A673 (cell line): ENCODE data around the gene ASB8. TPM values are rescaled to one million over a fixed set of nuclear protein-coding genes. Genes with fewer than 3 reads are reported as not detected.

Experiments
- BruUV-seq: library from RNA; stranded (reverse); fragments of 400-500 nt; replicated peaks from 2 replicates; lab custom pipeline; 2021; lab: Mats Ljungman, UMichigan
- CTCF ChIA-PET: fragments of 300-600 bp; sonication (Branson Sonifier 250); formaldehyde crosslinking; loops from one replicate; lab custom pipeline; 2022; ENCODE audit warnings: antibody characterized with exemption; lab: Charles Lee
- POLR2A ChIA-PET: fragments of 300-600 bp; sonication (Branson Sonifier 250); formaldehyde crosslinking; loops from one replicate; lab custom pipeline; 2022; ENCODE audit warnings: antibody characterized with exemption; ENCODE audit not compliant: low non-redundant PET; lab: Charles Lee
- DNase-seq: peaks from one replicate; pipeline ENCODE4 v3.0.0-alpha.2; 2015; ENCODE audit warnings: low spot score
- H3K27ac ChIP-seq: fragments of 200-600 bp; sonication (generic); 2 replicates; pipeline ENCODE4 v1.5.1; 2016; ENCODE audit warnings: mixed run types, low read depth, mild to moderate bottlenecking, mixed read lengths, antibody characterized with exemption, low read length; ENCODE audit not compliant: poor library complexity, severe bottlenecking
- H3K27me3 ChIP-seq: fragments of 200-600 bp; sonication (generic); replicated peaks from 2 replicates; pipeline ENCODE4 v1.6.1; 2017; ENCODE audit warnings: mixed run types, low read depth, mild to moderate bottlenecking, mixed read lengths, antibody characterized with exemption, low read length; ENCODE audit not compliant: insufficient read depth, poor library complexity
- H3K36me3 ChIP-seq: fragments of 200-600 bp; sonication (generic); 2 replicates; pipeline ENCODE4 v1.6.1; 2016; ENCODE audit warnings: mixed run types, mild to moderate bottlenecking, mixed read lengths, antibody characterized with exemption, low read length; ENCODE audit not compliant: insufficient read depth, poor library complexity, severe bottlenecking
- H3K4me1 ChIP-seq: fragments of 200-600 bp; sonication (generic); 2 replicates; pipeline ENCODE4 v1.6.1; 2017; ENCODE audit warnings: mixed run types, mild to moderate bottlenecking, mixed read lengths, antibody characterized with exemption, low read length; ENCODE audit not compliant: insufficient read depth, poor library complexity, severe bottlenecking
- H3K4me3 ChIP-seq: fragments of 200-600 bp; sonication (generic); 2 replicates; pipeline ENCODE4 v1.5.1; 2016; ENCODE audit warnings: low read depth, mixed run types, mild to moderate bottlenecking, mixed read lengths, low read length; ENCODE audit not compliant: poor library complexity, severe bottlenecking
- H3K9me3 ChIP-seq: fragments of 200-600 bp; sonication (generic); 2 replicates; pipeline ENCODE4 v1.6.1; 2016; ENCODE audit warnings: mixed run types, low read depth, mild to moderate bottlenecking, mixed read lengths, antibody characterized with exemption, low read length; ENCODE audit not compliant: poor library complexity, severe bottlenecking
- CTCF ChIP-seq: fragments of 300-800, 200-600 bp; sonication (generic); conservative IDR thresholded peaks from 2 replicates; pipeline ENCODE4 v1.5.1; 2017; ENCODE audit warnings: low read depth, mild to moderate bottlenecking, antibody characterized with exemption, low read length, moderate library complexity, mixed read lengths
- EZH2 ChIP-seq: fragments of 200-600 bp; sonication (generic); IDR thresholded peaks from 2 replicates; pipeline ENCODE4 v1.6.1; 2017; ENCODE audit warnings: borderline replicate concordance, low read depth, mild to moderate bottlenecking, mixed read lengths, antibody characterized with exemption, low read length; ENCODE audit not compliant: poor library complexity, severe bottlenecking
- intact Hi-C: fragments of 100-400 bp; cut with micrococcal nuclease; formaldehyde crosslinking; loops from one replicate; pipeline ENCODE4 v1.10.0; 2022; ENCODE audit not compliant: unreplicated experiment
- total RNA-seq: library from RNA; stranded (reverse); gene quantifications from 2 replicates; pipeline ENCODE4 v1.2.3, GENCODE V29; 2021

ASB8 gene
- total RNA-seq, 1 experiment from 2014 or later, result 23.5 TPM

- Histone ChIP-seq H3K4me3 (no peak overlapping the region), H3K36me3 (no peaks in the 10 kb centered on the region), H3K9me3 (no peaks in the 10 kb centered on the region), H3K27me3 (peaks cover 15% of the 10 kb centered on the region), H3K27ac (no peak overlapping the region), H3K4me1 (peaks cover 32% of the 10 kb centered on the region)
- BruUV-seq, result no TSS peak
- TF ChIP-seq CTCF (no peak), EZH2 (no peak)
- ChIA-PET CTCF (no interaction called here), POLR2A (no interaction called here)
- intact Hi-C loops, result loop anchor here (10.0 kb wide), 4 partner anchors 176 to 434 kb away; partner anchors contain the start of genes COL2A1 and TMEM106C
- no peak for DNase-seq
Observed at GRCh38 chr12:48180857-48181495, 23.7 kb upstream of the ASB8 start.

GRCh38 chr12:48180424-48180823, 23.1 kb upstream of the ASB8 start:
- no peak overlapping the region for H3K27ac ChIP-seq
- CTCF ChIA-PET, result no interaction called here
- H3K27me3 ChIP-seq, result peaks cover 15% of the 10 kb centered on the region
- TF ChIP-seq CTCF, result no peak
- H3K4me1 ChIP-seq, result peaks cover 34% of the 10 kb centered on the region
- POLR2A ChIA-PET, result no interaction called here
- intact Hi-C loops, result loop anchor here (10.0 kb wide), 4 partner anchors 176 to 434 kb away; partner anchors contain the start of genes COL2A1 and TMEM106C
- H3K4me3 ChIP-seq, result no peak overlapping the region
- H3K36me3 ChIP-seq, result no peaks in the 10 kb centered on the region
- BruUV-seq, result no TSS peak
- no peaks in the 10 kb centered on the region for H3K9me3 ChIP-seq
- DNase-seq, result no peak

- intact Hi-C loops, result no loop called here
- Histone ChIP-seq H3K9me3 (no peaks in the 10 kb centered on the region), H3K4me3 (no peak overlapping the region), H3K27ac (no peak overlapping the region), H3K4me1 (peaks cover 26% of the 10 kb centered on the region), H3K27me3 (peaks cover 12% of the 10 kb centered on the region), H3K36me3 (no peaks in the 10 kb centered on the region)
- POLR2A ChIA-PET, result interaction anchor here (0.6 kb wide), 2 partner anchors 22 to 285 kb away, joined by 3 to 12 read pairs; partner anchors contain the start of gene ASB8
- TF ChIP-seq EZH2, result no peak
- no peak for TF ChIP-seq CTCF
- CTCF ChIA-PET, result no interaction called here
- DNase-seq, result no peak
- no TSS peak for BruUV-seq
Observed at GRCh38 chr12:48179466-48179865, 22.2 kb upstream of the ASB8 start.
